ACC112 (cell line): ENCODE measurements around the gene RAD51B.
"Not testable (repeated sequence)": the region's sequence is repeated elsewhere in the genome, so short reads cannot be mapped to it uniquely, and the experiment has no call there.

Source experiments
- H2AFZ ChIP-seq: fragments of 200-600 bp; sonication (generic); one replicate; pipeline ENCODE4 v1.6.0; 2017; ENCODE audit warnings: antibody characterized with exemption, low read length; ENCODE audit not compliant: unreplicated experiment
- H3K27ac ChIP-seq: fragments of 200-600 bp; sonication (generic); 2 replicates; pipeline ENCODE4 v1.5.1; 2014; ENCODE audit warnings: low read depth, mild to moderate bottlenecking, antibody characterized with exemption, low read length, moderate library complexity
- H3K27me3 ChIP-seq: fragments of 200-600 bp; sonication (generic); 2 replicates; pipeline ENCODE4 v1.6.1; 2014; ENCODE audit warnings: mild to moderate bottlenecking, antibody characterized with exemption, low read length, moderate library complexity, mixed read lengths; ENCODE audit not compliant: insufficient read depth
- H3K36me3 ChIP-seq: fragments of 200-600 bp; sonication (generic); 2 replicates; pipeline ENCODE4 v1.6.1; 2016; ENCODE audit warnings: mild to moderate bottlenecking, antibody characterized with exemption, low read length, moderate library complexity, mixed read lengths; ENCODE audit not compliant: insufficient read depth
- H3K4me1 ChIP-seq: fragments of 200-600 bp; sonication (generic); one replicate; pipeline ENCODE4 v1.6.1; 2016; ENCODE audit warnings: low read length, mixed read lengths; ENCODE audit not compliant: insufficient read depth, unreplicated experiment, control insufficient read depth
- H3K4me3 ChIP-seq: fragments of 200-600 bp; sonication (generic); 2 replicates; pipeline ENCODE4 v1.5.1; 2014; ENCODE audit warnings: mild to moderate bottlenecking, low read depth, low read length
- H3K79me2 ChIP-seq: fragments of 200-600 bp; sonication (generic); one replicate; pipeline ENCODE4 v1.6.0; 2016; ENCODE audit warnings: low read length; ENCODE audit not compliant: control insufficient read depth, unreplicated experiment, insufficient read depth

Gene RAD51B

GRCh38 chr14:68300608-68301007, 481.0 kb downstream of the RAD51B start:
- H3K79me2 ChIP-seq = no peaks in the 10 kb centered on the region
- no peaks in the 10 kb centered on the region for H3K36me3 ChIP-seq
- no peak overlapping the region for H2AFZ ChIP-seq
- H3K27me3 ChIP-seq = no peaks in the 10 kb centered on the region
- no peaks in the 10 kb centered on the region for H3K4me1 ChIP-seq
- H3K27ac ChIP-seq = no peak overlapping the region
- H3K4me3 ChIP-seq = no peak overlapping the region

- H3K4me1 ChIP-seq = no peaks in the 10 kb centered on the region
- H3K4me3 ChIP-seq = no peak overlapping the region
Measured at GRCh38 chr14:68301219-68301618, 481.6 kb downstream of the RAD51B start.

GRCh38 chr14:68302938-68303337, 483.4 kb downstream of the RAD51B start:
- not testable (repeated sequence) for H3K36me3 ChIP-seq, H3K4me3 ChIP-seq, H2AFZ ChIP-seq, H3K27ac ChIP-seq, H3K27me3 ChIP-seq, H3K4me1 ChIP-seq, H3K79me2 ChIP-seq

More at GRCh38 chr14:68301219-68301618, 481.6 kb downstream of the RAD51B start:
- Histone ChIP-seq H3K79me2 (no peaks in the 10 kb centered on the region), H3K27ac (no peak overlapping the region), H3K36me3 (no peaks in the 10 kb centered on the region), H2AFZ (no peak overlapping the region), H3K27me3 (no peaks in the 10 kb centered on the region)

- Histone ChIP-seq H3K79me2 (no peaks in the 10 kb centered on the region), H3K27me3 (no peaks in the 10 kb centered on the region), H3K4me3 (no peak overlapping the region), H2AFZ (no peak overlapping the region), H3K4me1 (no peaks in the 10 kb centered on the region), H3K36me3 (no peaks in the 10 kb centered on the region), H3K27ac (no peak overlapping the region)
Measured at GRCh38 chr14:68305738-68306137, 486.2 kb downstream of the RAD51B start.

- Histone ChIP-seq H3K4me1 (no peaks in the 10 kb centered on the region), H3K27ac (no peak overlapping the region), H2AFZ (no peak overlapping the region), H3K36me3 (no peaks in the 10 kb centered on the region), H3K4me3 (no peak overlapping the region), H3K79me2 (no peaks in the 10 kb centered on the region), H3K27me3 (no peaks in the 10 kb centered on the region)
Measured at GRCh38 chr14:68306265-68306933, 486.8 kb downstream of the RAD51B start.

GRCh38 chr14:68306934-68307789, 487.6 kb downstream of the RAD51B start:
- Histone ChIP-seq H3K4me3 (no peak overlapping the region), H3K4me1 (no peaks in the 10 kb centered on the region), H2AFZ (no peak overlapping the region), H3K27ac (no peak overlapping the region), H3K79me2 (no peaks in the 10 kb centered on the region), H3K36me3 (no peaks in the 10 kb centered on the region), H3K27me3 (no peaks in the 10 kb centered on the region)

GRCh38 chr14:68307790-68308168, 488.2 kb downstream of the RAD51B start:
- Histone ChIP-seq H3K36me3 (no peaks in the 10 kb centered on the region), H3K27me3 (no peaks in the 10 kb centered on the region), H3K79me2 (no peaks in the 10 kb centered on the region), H3K4me3 (no peak overlapping the region), H3K27ac (no peak overlapping the region), H2AFZ (no peak overlapping the region), H3K4me1 (no peaks in the 10 kb centered on the region)

GRCh38 chr14:68308726-68309520, 489.3 kb downstream of the RAD51B start:
- Histone ChIP-seq H3K4me1 (no peaks in the 10 kb centered on the region), H3K79me2 (no peaks in the 10 kb centered on the region), H3K4me3 (no peak overlapping the region), H3K27ac (no peak overlapping the region), H2AFZ (peak overlapping the region; percentile 59), H3K36me3 (no peaks in the 10 kb centered on the region), H3K27me3 (no peaks in the 10 kb centered on the region)

- H3K27ac ChIP-seq = no peak overlapping the region
- no peaks in the 10 kb centered on the region for H3K36me3 ChIP-seq
- H3K79me2 ChIP-seq = no peaks in the 10 kb centered on the region
- H3K4me3 ChIP-seq = no peak overlapping the region
- no peaks in the 10 kb centered on the region for H3K27me3 ChIP-seq
- no peaks in the 10 kb centered on the region for H3K4me1 ChIP-seq
- no peak overlapping the region for H2AFZ ChIP-seq
Measured at GRCh38 chr14:68309616-68310015, 490.0 kb downstream of the RAD51B start.

GRCh38 chr14:68312300-68312699, 492.7 kb downstream of the RAD51B start:
- Histone ChIP-seq H3K4me1 (no peaks in the 10 kb centered on the region), H3K27me3 (no peaks in the 10 kb centered on the region), H2AFZ (no peak overlapping the region), H3K27ac (no peak overlapping the region), H3K36me3 (no peaks in the 10 kb centered on the region), H3K79me2 (no peaks in the 10 kb centered on the region), H3K4me3 (no peak overlapping the region)
